ENCODE data around the gene RNF126. TPM values are rescaled to one million over a fixed set of nuclear protein-coding genes. Genes with fewer than 3 reads are reported as not detected.
"Not testable (repeated sequence)": the region's sequence is repeated elsewhere in the genome, so short reads cannot be mapped to it uniquely, and the experiment has no call there.

RNF126 gene
- total RNA-seq, 2 donors from 2014 or later = 54.6 to 74.7 TPM

DNA sequence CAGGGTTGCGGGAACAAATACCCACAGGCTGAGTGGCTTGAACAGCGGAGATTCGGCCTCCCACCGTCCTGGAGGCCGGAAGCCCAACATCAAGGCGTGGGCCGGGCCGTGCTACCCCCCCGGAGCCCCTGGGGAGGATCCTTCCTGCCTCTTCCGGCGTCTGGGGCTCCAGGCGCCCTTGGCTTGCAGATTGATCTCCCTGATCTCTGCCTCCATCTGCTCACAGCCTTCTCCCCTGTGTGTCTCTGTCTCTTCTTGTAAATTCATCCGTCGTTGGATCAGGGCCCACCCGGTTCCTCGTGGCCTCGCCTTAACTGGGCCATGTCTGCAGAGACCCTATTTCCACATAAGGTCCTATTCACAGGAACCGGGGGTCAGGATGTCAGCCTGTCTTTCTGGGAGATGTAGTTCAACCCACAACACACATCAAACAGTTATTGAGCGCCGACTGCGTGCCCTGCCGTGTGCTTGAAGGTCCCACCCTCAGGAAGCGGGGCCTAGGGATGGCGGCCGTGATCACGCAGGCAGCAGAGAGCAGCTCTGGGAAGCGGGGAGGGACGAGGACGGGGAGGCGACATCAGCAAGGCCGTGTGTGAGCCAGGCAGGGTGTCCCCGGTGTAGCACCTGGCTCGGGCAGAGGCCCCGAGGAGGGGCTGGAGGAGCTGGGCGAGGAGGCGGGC lies 52.1 kb downstream of the RNF126 start:
- peak overlapping the region in 1 of 2 donors; percentile 50 for H3K9ac ChIP-seq (ENCODE audit: low read depth in 2 of 2, low read length in 2 of 2)
- H3K9me3 ChIP-seq = no peaks in the 10 kb centered on the region
- peak overlapping the region; percentile 15 for H3K4me3 ChIP-seq
- TF ChIP-seq, protein P1, sequence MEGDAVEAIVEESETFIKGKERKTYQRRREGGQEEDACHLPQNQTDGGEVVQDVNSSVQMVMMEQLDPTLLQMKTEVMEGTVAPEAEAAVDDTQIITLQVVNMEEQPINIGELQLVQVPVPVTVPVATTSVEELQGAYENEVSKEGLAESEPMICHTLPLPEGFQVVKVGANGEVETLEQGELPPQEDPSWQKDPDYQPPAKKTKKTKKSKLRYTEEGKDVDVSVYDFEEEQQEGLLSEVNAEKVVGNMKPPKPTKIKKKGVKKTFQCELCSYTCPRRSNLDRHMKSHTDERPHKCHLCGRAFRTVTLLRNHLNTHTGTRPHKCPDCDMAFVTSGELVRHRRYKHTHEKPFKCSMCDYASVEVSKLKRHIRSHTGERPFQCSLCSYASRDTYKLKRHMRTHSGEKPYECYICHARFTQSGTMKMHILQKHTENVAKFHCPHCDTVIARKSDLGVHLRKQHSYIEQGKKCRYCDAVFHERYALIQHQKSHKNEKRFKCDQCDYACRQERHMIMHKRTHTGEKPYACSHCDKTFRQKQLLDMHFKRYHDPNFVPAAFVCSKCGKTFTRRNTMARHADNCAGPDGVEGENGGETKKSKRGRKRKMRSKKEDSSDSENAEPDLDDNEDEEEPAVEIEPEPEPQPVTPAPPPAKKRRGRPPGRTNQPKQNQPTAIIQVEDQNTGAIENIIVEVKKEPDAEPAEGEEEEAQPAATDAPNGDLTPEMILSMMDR (IDR thresholded peaks at IDR 0.05) = no peak
- peaks cover 28% of the 10 kb centered on the region for H3K27me3 ChIP-seq
- peak overlapping the region; percentile 22 for H3K27ac ChIP-seq
- H3K36me3 ChIP-seq = no peaks in the 10 kb centered on the region
- DNase-seq = no peak
- intact Hi-C loops (cut with DNase I) = no loop called here
- H3K4me1 ChIP-seq = no peaks in the 10 kb centered on the region

DNA sequence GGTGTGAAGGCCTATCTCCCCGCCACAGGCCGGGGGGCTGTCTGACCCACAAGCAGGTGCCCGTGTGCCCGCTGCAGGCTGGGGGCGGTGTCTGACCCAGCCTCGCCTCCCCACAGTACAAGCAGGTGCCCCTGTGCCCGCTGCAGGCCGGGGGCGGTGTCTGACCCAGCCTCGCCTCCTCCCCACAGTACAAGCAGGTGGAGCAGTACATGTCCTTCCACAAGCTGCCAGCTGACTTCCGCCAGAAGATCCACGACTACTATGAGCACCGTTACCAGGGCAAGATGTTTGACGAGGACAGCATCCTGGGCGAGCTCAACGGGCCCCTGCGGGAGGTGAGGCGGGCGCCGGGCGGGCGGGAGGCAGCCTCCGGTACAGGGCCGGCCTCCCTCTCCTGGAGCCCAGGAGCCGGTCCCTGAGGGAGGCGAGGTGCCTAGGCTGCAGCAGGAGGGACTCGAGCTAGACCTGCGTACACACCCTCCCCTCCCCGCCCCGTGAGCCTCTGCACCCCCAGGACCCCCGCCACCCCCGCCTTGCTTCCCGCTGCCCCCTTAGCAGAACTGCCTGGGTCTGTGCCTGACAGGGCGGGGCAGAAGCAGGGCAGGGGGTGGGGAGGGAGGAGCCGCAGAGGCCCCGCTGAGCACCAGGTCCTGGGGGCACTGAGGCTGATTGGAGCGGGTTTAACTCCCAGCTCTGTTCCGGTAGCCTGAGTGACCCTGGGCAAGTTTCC lies 52.8 kb downstream of the RNF126 start:
- H3K36me3 ChIP-seq = no peaks in the 10 kb centered on the region
- peak overlapping the region; percentile 22 for H3K27ac ChIP-seq
- TF ChIP-seq, protein P1 (IDR thresholded peaks at IDR 0.05) = no peak
- H3K4me3 ChIP-seq = peak overlapping the region; percentile 15
- no peaks in the 10 kb centered on the region for H3K4me1 ChIP-seq
- DNase-seq = no peak
- intact Hi-C loops (cut with DNase I) = no loop called here
- no peaks in the 10 kb centered on the region for H3K9me3 ChIP-seq
- peaks cover 24% of the 10 kb centered on the region for H3K27me3 ChIP-seq
- no peak overlapping the region for H3K9ac ChIP-seq (ENCODE audit: low read depth in 2 of 2, low read length in 2 of 2)

DNA sequence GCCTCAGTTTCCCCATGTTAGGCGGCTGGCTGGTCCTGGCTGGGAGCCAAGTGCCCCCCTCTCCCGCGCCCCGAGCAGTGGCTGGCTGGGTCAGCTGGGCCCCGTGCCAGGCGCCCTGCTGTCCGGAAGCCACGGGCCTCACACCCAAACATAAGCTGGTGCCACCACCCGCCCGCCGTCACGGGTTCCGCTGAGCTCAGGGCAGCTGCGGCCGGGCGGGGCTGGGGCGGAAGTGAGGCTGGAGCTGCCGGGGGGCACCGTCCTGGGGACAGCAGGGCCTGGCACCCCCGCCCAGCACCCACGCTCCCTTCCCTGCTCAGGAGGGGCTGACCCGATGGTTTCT lies 54.0 kb downstream of the RNF126 start:
- no peak for DNase-seq

DNA sequence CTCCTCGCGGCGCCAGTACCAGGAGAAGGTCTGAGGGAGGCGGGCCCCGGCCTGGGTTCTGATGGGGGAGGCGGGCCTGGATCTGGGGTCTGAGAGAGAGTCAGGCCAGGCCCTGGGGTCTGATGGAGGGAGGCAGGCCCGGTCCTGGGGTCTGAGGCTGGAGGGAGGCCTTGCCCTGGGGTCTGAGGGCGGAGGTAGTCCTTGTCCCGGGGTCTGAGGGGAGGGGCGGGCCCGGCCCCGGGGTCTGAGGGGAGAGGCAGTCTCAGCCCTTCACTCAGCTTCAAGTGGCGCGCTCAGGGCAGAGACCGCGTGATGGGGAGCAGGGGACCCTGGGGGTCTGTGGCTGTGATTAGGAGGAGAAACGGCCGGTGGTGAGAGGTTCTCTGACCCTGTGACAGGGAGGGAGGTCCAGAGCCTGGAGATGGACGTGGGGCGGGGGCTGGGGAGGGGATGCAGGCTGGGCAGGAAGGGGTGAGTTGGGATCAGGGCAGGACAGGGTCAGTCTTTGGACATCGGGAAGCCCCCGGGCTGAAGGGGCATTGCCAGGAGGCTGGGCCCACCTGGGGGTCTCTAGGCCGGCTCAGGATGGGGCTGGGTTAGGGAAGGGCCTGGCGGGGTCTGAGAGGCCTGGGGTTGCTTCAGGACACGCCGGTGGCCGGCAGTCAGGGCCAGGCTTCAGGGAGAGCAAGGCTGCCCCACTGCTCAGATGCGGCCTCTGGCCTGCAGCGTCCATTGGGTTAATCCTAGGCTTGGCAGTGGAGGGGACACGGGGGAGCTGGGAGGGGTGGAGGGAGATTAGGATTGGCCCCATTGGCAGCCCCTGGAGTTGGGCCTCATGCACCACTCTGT lies 54.6 kb downstream of the RNF126 start:
- H3K27me3 ChIP-seq = peaks cover 24% of the 10 kb centered on the region
- no peaks in the 10 kb centered on the region for H3K36me3 ChIP-seq
- DNase-seq = no peak
- TF ChIP-seq, protein P1 (IDR thresholded peaks at IDR 0.05) = no peak
- intact Hi-C loops (cut with DNase I) = no loop called here
- no peaks in the 10 kb centered on the region for H3K9me3 ChIP-seq
- no peaks in the 10 kb centered on the region for H3K4me1 ChIP-seq
- no peak overlapping the region for H3K4me3 ChIP-seq
- H3K27ac ChIP-seq = no peak overlapping the region
- no peak overlapping the region for H3K9ac ChIP-seq (ENCODE audit: low read depth in 2 of 2, low read length in 2 of 2)

More for the DNA sequence above, 54.0 kb downstream of the RNF126 start:
- H3K9me3 ChIP-seq = no peaks in the 10 kb centered on the region
- no peaks in the 10 kb centered on the region for H3K36me3 ChIP-seq
- no peak overlapping the region for H3K27ac ChIP-seq
- TF ChIP-seq, protein P1 (IDR thresholded peaks at IDR 0.05) = no peak
- intact Hi-C loops (cut with DNase I) = no loop called here
- H3K9ac ChIP-seq (ENCODE audit: low read depth in 2 of 2, low read length in 2 of 2) = no peak overlapping the region
- H3K4me1 ChIP-seq = no peaks in the 10 kb centered on the region
- H3K27me3 ChIP-seq = peaks cover 24% of the 10 kb centered on the region
- H3K4me3 ChIP-seq = no peak overlapping the region

DNA sequence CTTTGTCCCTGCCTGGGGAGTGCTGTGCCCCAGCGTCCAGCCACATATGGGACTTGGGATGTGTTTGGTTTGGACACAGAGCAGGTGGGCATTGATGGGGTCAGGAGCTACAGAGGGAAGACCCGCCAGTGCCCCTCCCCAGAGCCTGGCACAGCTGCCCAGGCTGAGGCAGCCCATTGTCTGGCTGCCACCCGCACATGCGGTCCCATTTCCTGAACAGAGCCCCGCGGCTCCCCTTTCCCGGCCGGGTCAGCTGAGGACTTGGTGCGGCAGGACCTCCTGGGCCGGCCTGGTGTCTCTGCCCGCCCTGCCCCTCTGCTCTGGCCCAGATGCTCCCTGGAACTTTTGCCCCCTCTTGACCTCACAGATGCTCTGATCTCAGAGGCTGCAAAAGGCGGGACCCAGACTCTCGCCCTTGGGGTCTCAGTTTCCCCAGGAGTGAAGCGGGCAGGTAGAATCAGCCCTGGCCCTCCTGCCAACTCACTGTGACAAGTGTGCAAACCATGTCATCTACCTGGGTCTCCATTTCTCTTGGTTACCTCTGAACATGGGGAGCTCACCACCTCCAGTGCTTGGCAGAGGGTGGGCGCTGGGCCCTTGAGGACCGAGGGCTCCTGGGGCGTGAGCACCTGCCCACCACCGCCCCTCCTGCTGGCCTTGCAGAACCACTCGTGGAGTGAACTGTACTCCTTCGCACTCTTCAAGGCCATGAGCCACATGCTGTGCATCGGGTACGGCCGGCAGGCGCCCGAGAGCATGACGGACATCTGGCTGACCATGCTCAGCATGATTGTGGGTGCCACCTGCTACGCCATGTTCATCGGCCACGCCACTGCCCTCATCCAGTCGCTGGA lies 55.5 kb downstream of the RNF126 start:
- H3K9me3 ChIP-seq = no peaks in the 10 kb centered on the region
- peaks cover 24% of the 10 kb centered on the region for H3K27me3 ChIP-seq
- no peaks in the 10 kb centered on the region for H3K4me1 ChIP-seq
- no peak overlapping the region for H3K4me3 ChIP-seq
- no peak overlapping the region for H3K27ac ChIP-seq
- TF ChIP-seq, protein P1 (IDR thresholded peaks at IDR 0.05) = no peak
- no peak overlapping the region for H3K9ac ChIP-seq (ENCODE audit: low read depth in 2 of 2, low read length in 2 of 2)
- intact Hi-C loops (cut with DNase I) = no loop called here
- H3K36me3 ChIP-seq = no peaks in the 10 kb centered on the region
- no peak for DNase-seq

DNA sequence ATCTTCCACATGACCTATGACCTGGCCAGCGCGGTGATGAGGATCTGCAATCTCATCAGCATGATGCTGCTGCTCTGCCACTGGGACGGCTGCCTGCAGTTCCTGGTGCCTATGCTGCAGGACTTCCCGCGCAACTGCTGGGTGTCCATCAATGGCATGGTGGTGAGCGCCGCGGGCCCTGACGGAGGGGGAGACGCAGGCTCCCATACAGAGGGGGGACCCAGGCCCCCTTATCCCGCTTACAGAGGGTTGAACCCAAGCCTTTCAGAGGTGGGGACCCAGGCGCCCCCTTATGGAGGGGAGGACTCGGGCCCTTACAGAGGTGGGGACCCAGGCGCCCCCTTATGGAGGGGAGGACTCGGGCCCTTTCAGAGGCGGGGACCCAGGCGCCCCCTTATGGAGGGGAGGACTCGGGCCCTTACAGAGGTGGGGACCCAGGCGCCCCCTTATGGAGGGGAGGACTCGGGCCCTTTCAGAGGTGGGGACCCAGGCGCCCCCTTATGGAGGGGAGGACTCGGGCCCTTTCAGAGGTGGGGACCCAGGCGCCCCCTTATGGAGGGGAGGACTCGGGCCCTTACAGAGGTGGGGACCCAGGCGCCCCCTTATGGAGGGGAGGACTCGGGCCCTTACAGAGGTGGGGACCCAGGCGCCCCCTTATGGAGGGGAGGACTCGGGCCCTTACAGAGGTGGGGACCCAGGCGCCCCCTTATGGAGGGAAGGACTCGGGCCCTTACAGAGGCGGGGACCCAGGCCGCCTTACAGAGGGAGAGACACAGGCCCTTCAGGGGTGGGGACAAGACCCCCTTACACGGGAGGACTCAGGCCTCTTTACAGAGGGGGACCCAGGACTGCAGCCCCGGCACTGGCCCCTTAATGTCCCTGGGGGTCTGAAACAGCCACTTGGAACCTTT lies 57.7 kb downstream of the RNF126 start:
- H3K4me1 ChIP-seq; H3K9me3 ChIP-seq; intact Hi-C loops (cut with DNase I); H3K36me3 ChIP-seq; DNase-seq; H3K4me3 ChIP-seq; H3K9ac ChIP-seq (ENCODE audit: low read depth in 2 of 2, low read length in 2 of 2); H3K27ac ChIP-seq: not testable (repeated sequence)
- peaks cover 11% of the 10 kb centered on the region for H3K27me3 ChIP-seq
